ENCODE data around the gene TMEM86B.
A peak's percentile ranks its signal among the peaks of the same experiment; 100 is the strongest.

DNA sequence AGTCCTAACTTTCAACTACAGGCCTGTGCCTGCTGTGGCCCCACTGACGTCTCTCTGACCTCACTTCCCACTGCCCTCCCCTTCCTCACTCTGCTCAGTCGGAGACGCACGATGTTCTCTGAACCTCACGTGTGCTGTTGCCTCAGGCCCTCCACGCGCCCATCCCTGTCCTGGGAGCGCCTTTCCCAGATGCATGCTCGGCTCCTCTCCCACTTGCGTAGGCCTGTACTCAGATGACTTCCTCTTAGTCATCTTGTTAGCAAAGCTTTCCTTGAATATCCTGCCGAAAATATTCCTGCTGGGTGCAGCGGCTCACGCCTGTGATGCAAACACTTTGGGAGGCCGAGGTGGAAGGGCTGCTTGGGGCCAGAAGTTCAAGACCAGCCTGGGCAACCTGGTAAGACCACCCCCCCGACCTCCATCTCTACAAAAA, 39.1 kb downstream of the TMEM86B start:
- TF ChIP-seq POLR2AphosphoS5 (IDR thresholded peaks at IDR 0.05; ENCODE audit: low read depth, low read length) (no peak), RAD21 (IDR thresholded peaks at IDR 0.05; ENCODE audit: low read length) (no peak)
- TF ChIP-seq, protein P1, sequence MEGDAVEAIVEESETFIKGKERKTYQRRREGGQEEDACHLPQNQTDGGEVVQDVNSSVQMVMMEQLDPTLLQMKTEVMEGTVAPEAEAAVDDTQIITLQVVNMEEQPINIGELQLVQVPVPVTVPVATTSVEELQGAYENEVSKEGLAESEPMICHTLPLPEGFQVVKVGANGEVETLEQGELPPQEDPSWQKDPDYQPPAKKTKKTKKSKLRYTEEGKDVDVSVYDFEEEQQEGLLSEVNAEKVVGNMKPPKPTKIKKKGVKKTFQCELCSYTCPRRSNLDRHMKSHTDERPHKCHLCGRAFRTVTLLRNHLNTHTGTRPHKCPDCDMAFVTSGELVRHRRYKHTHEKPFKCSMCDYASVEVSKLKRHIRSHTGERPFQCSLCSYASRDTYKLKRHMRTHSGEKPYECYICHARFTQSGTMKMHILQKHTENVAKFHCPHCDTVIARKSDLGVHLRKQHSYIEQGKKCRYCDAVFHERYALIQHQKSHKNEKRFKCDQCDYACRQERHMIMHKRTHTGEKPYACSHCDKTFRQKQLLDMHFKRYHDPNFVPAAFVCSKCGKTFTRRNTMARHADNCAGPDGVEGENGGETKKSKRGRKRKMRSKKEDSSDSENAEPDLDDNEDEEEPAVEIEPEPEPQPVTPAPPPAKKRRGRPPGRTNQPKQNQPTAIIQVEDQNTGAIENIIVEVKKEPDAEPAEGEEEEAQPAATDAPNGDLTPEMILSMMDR (IDR thresholded peaks at IDR 0.05), result no peak
- TF ChIP-seq, protein P2, sequence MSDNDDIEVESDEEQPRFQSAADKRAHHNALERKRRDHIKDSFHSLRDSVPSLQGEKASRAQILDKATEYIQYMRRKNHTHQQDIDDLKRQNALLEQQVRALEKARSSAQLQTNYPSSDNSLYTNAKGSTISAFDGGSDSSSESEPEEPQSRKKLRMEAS (IDR thresholded peaks at IDR 0.05; ENCODE audit: low read depth), result peak; percentile 58; the same call in 1 of the 2 replicates
